Breast epithelium (tissue), 4 donors: ENCODE measurements around the gene PLPPR5. TPM values are rescaled to one million over a fixed set of nuclear protein-coding genes. Genes with fewer than 3 reads are reported as not detected.

Source experiments
- DNase-seq, 2 donors: peaks; one replicate each; pipeline ENCODE4 v3.0.0-alpha.2; 2019; ENCODE audit warnings: low spot score in 2 of 2
- H3K27ac ChIP-seq, 2 donors: fragments of 200-600 bp; sonication (generic) in 1 of 2; one replicate each; pipeline ENCODE4 v1.5.1; 2016 to 2019; ENCODE audit warnings: mild to moderate bottlenecking in 1 of 2
- H3K27me3 ChIP-seq, 2 donors: fragments of 200-600 bp; sonication (generic) in 1 of 2; one replicate each; pipeline versions ENCODE4 v1.5.1 to v1.6.0; 2017 to 2019; ENCODE audit warnings: control low read depth in 1 of 2, mild to moderate bottlenecking in 1 of 2
- H3K36me3 ChIP-seq: fragments of 200-600 bp; one replicate; pipeline ENCODE4 v1.5.1; 2019
- H3K4me1 ChIP-seq, 2 donors: fragments of 200-600 bp; sonication (generic); one replicate each; pipeline ENCODE4 v1.5.1; 2016 to 2019; ENCODE audit warnings: control low read depth in 1 of 2
- H3K4me3 ChIP-seq, 3 donors: fragments of 200-600 bp; sonication (generic); 1 replicate in 2 of 3; 2 replicates in 1 of 3; pipeline ENCODE4 v1.5.1; 2016 to 2019; ENCODE audit warnings: mild to moderate bottlenecking in 3 of 3, moderate library complexity in 2 of 3
- H3K9me3 ChIP-seq, 2 donors: fragments of 200-600 bp; sonication (generic) in 1 of 2; one replicate each; pipeline ENCODE4 v1.5.1; 2016 to 2019; ENCODE audit warnings: control low read depth in 1 of 2
- CTCF ChIP-seq, 3 donors: fragments of 450-650 bp; IDR thresholded peaks; one replicate each; pipeline ENCODE4 v1.5.1; 2016 to 2017; ENCODE audit warnings: antibody characterized with exemption in 3 of 3, mild to moderate bottlenecking in 3 of 3, moderate library complexity in 3 of 3
- POLR2A ChIP-seq: fragments of 450-650 bp; IDR thresholded peaks from one replicate; pipeline ENCODE4 v1.6.1; 2016; ENCODE audit warnings: antibody characterized with exemption, mild to moderate bottlenecking, moderate library complexity
- POLR2AphosphoS5 ChIP-seq, 3 donors: sonication (generic); formaldehyde crosslinking; IDR thresholded peaks; one replicate each; pipeline ENCODE4 v1.6.1; 2017; ENCODE audit warnings: antibody characterized with exemption in 3 of 3
- intact Hi-C: fragments of 100-400 bp; cut with DNase I; formaldehyde crosslinking; loops from one replicate; pipeline ENCODE4 v1.15.1; 2023; ENCODE audit warnings: low total_unique reads
- total RNA-seq, 3 donors: library from RNA; depleted of rRNA; stranded (reverse); fragments of >200 nt; gene quantifications; one replicate each; pipeline ENCODE4 v1.1.0, GENCODE V29; 2016

Gene PLPPR5
- total RNA-seq, 3 donors from 2014 or later: not detected

- Histone ChIP-seq H3K4me3 (no peak overlapping the region), H3K9me3 (no peaks in the 10 kb centered on the region), H3K27ac (no peak overlapping the region), H3K36me3 (no peaks in the 10 kb centered on the region), H3K27me3 (no peaks in the 10 kb centered on the region), H3K4me1 (no peaks in the 10 kb centered on the region)
- no peak for TF ChIP-seq POLR2AphosphoS5 (IDR thresholded peaks at IDR 0.05)
- no peak for TF ChIP-seq POLR2A
- intact Hi-C loops: no loop called here
- DNase-seq: no peak
These were observed 100.9 kb downstream of the PLPPR5 start for GRCh38 chr1:98903726-98904125.

- H3K4me3 ChIP-seq: no peak overlapping the region
- intact Hi-C loops: no loop called here
- H3K27ac ChIP-seq: no peak overlapping the region
- no peaks in the 10 kb centered on the region for H3K27me3 ChIP-seq
- DNase-seq: no peak
- no peaks in the 10 kb centered on the region for H3K9me3 ChIP-seq
- no peaks in the 10 kb centered on the region for H3K4me1 ChIP-seq
- no peaks in the 10 kb centered on the region for H3K36me3 ChIP-seq
- TF ChIP-seq POLR2AphosphoS5 (IDR thresholded peaks at IDR 0.05): no peak
- TF ChIP-seq POLR2A: no peak
- TF ChIP-seq CTCF (IDR thresholded peaks at IDR 0.05): no peak
These were observed 101.4 kb downstream of the PLPPR5 start for GRCh38 chr1:98903261-98903660.

GRCh38 chr1:98898940-98899339 is 105.7 kb downstream of the PLPPR5 start:
- no peak overlapping the region for H3K4me3 ChIP-seq
- DNase-seq: no peak
- no peak for TF ChIP-seq POLR2AphosphoS5 (IDR thresholded peaks at IDR 0.05)
- TF ChIP-seq POLR2A: no peak
- no peak for TF ChIP-seq CTCF (IDR thresholded peaks at IDR 0.05)
- no peaks in the 10 kb centered on the region for H3K27me3 ChIP-seq
- no peaks in the 10 kb centered on the region for H3K4me1 ChIP-seq
- H3K27ac ChIP-seq: no peak overlapping the region
- intact Hi-C loops: no loop called here
- no peaks in the 10 kb centered on the region for H3K9me3 ChIP-seq
- H3K36me3 ChIP-seq: no peaks in the 10 kb centered on the region

GRCh38 chr1:98897479-98897878 is 107.2 kb downstream of the PLPPR5 start:
- Histone ChIP-seq H3K9me3 (no peaks in the 10 kb centered on the region), H3K27ac (no peak overlapping the region), H3K36me3 (no peaks in the 10 kb centered on the region), H3K27me3 (no peaks in the 10 kb centered on the region), H3K4me1 (no peaks in the 10 kb centered on the region), H3K4me3 (no peak overlapping the region)
- intact Hi-C loops: no loop called here
- TF ChIP-seq POLR2AphosphoS5 (IDR thresholded peaks at IDR 0.05): no peak
- no peak for TF ChIP-seq CTCF (IDR thresholded peaks at IDR 0.05)
- no peak for TF ChIP-seq POLR2A
- DNase-seq: no peak

- DNase-seq: no peak
- H3K9me3 ChIP-seq: no peaks in the 10 kb centered on the region
- H3K36me3 ChIP-seq: no peaks in the 10 kb centered on the region
- TF ChIP-seq POLR2A (no peak), POLR2AphosphoS5 (IDR thresholded peaks at IDR 0.05) (no peak), CTCF (IDR thresholded peaks at IDR 0.05) (no peak)
- H3K4me1 ChIP-seq: no peaks in the 10 kb centered on the region
- no peaks in the 10 kb centered on the region for H3K27me3 ChIP-seq
- H3K4me3 ChIP-seq: no peak overlapping the region
- H3K27ac ChIP-seq: no peak overlapping the region
- intact Hi-C loops: no loop called here
These were observed 107.8 kb downstream of the PLPPR5 start for GRCh38 chr1:98896711-98897445.
